Mesodermal cell (in vitro differentiated cells): ENCODE data around the gene UNC50.

Experiments used
- H3K27ac ChIP-seq: 2 replicates; pipeline ENCODE4 v1.7.0; 2013; ENCODE audit warnings: mild to moderate bottlenecking, low read depth, low read length, moderate library complexity; ENCODE audit not compliant: severe bottlenecking
- H3K36me3 ChIP-seq: 2 replicates; pipeline ENCODE4 v1.7.1; 2013; ENCODE audit warnings: mild to moderate bottlenecking, low read length, moderate library complexity; ENCODE audit not compliant: control insufficient read depth, insufficient read depth
- H3K4me1 ChIP-seq: one replicate; pipeline ENCODE4 v1.7.1; 2013; ENCODE audit warnings: mild to moderate bottlenecking, low read length; ENCODE audit not compliant: insufficient read depth, control insufficient read depth, poor library complexity, severe bottlenecking
- H3K4me3 ChIP-seq: 2 replicates; pipeline ENCODE4 v1.7.0; 2013; ENCODE audit warnings: low read length, control low read depth, mild to moderate bottlenecking; ENCODE audit not compliant: insufficient read depth, poor library complexity, severe bottlenecking; ENCODE audit errors: extremely low read depth
- H3K9me3 ChIP-seq: 2 replicates; pipeline ENCODE4 v1.7.1; 2013; ENCODE audit warnings: mild to moderate bottlenecking, low read length, moderate library complexity; ENCODE audit not compliant: control insufficient read depth
- WGBS, 2 experiments: methylation state at CpG; one replicate each; pipeline ENCODE4 v1.1.5; 2013; ENCODE audit warnings: missing lambda C conversion rate in 2 of 2; ENCODE audit not compliant: insufficient coverage in 2 of 2; 5-methylcytosine and 5-hydroxymethylcytosine counted together

UNC50 gene

GRCh38 chr2:98576666-98577312 is 31.6 kb upstream of the UNC50 start:
- H3K27ac ChIP-seq, result no peak overlapping the region
- no peaks in the 10 kb centered on the region for H3K4me1 ChIP-seq
- WGBS, 2 experiments, result 92 to 96% methylated on average over 19 to 21 of the region's 22 CpGs
- peaks cover 34% of the 10 kb centered on the region for H3K36me3 ChIP-seq
- H3K4me3 ChIP-seq, result no peak overlapping the region
- H3K9me3 ChIP-seq, result no peaks in the 10 kb centered on the region

- H3K4me3 ChIP-seq, result no peak overlapping the region
- WGBS, 2 experiments, result 82 to 89% methylated on average over 10 of the region's 10 CpGs
- H3K9me3 ChIP-seq, result no peaks in the 10 kb centered on the region
- H3K4me1 ChIP-seq, result no peaks in the 10 kb centered on the region
- H3K27ac ChIP-seq, result no peak overlapping the region
- H3K36me3 ChIP-seq, result peaks cover 30% of the 10 kb centered on the region
These were observed 31.1 kb upstream of the UNC50 start for GRCh38 chr2:98577313-98577712.

DNA sequence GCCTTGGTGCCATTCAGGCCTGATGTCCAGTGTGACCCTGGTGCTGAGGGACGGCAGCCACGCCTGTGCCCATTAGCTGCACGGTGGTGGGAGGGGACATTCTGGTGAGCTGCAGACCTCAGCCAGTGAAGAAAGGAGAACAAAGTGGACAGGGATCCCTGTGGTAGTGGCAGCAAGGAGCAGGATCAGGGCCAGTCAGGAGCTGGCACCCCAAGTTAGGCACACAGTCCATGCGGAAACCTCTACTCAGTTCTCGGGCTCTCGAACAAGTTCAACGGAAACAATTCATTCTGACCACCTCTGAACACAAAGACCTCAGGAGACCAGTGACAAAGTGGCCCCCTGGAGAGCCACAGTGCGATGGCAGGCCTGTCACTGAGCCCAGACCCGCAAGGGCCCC is 30.2 kb upstream of the UNC50 start:
- Histone ChIP-seq H3K36me3 (peaks cover 30% of the 10 kb centered on the region), H3K27ac (no peak overlapping the region), H3K4me1 (no peaks in the 10 kb centered on the region), H3K4me3 (no peak overlapping the region), H3K9me3 (no peaks in the 10 kb centered on the region)
- WGBS, 2 experiments, result 85 to 93% methylated on average over 5 to 8 of the region's 9 CpGs

- no peaks in the 10 kb centered on the region for H3K9me3 ChIP-seq
- WGBS, 2 experiments, result 93 to 96% methylated on average over 6 to 7 of the region's 7 CpGs
- no peaks in the 10 kb centered on the region for H3K4me1 ChIP-seq
- peaks cover 29% of the 10 kb centered on the region for H3K36me3 ChIP-seq
- H3K4me3 ChIP-seq, result no peak overlapping the region
- H3K27ac ChIP-seq, result no peak overlapping the region
These were observed 28.5 kb upstream of the UNC50 start for GRCh38 chr2:98579926-98580325.

GRCh38 chr2:98580656-98581284 is 27.6 kb upstream of the UNC50 start:
- H3K36me3 ChIP-seq, result peaks cover 31% of the 10 kb centered on the region
- H3K9me3 ChIP-seq, result no peaks in the 10 kb centered on the region
- 92 to 98% methylated on average over 6 to 7 of the region's 10 CpGs for WGBS, 2 experiments
- H3K4me3 ChIP-seq, result no peak overlapping the region
- H3K27ac ChIP-seq, result no peak overlapping the region
- H3K4me1 ChIP-seq, result no peaks in the 10 kb centered on the region

GRCh38 chr2:98582523-98582922 is 25.9 kb upstream of the UNC50 start:
- Histone ChIP-seq H3K36me3 (peaks cover 26% of the 10 kb centered on the region), H3K4me1 (no peaks in the 10 kb centered on the region), H3K4me3 (no peak overlapping the region), H3K9me3 (no peaks in the 10 kb centered on the region), H3K27ac (no peak overlapping the region)
- 91 to 92% methylated on average over 7 to 9 of the region's 9 CpGs for WGBS, 2 experiments

GRCh38 chr2:98583276-98583675 is 25.1 kb upstream of the UNC50 start:
- H3K36me3 ChIP-seq, result peaks cover 26% of the 10 kb centered on the region
- no peak overlapping the region for H3K4me3 ChIP-seq
- no peaks in the 10 kb centered on the region for H3K9me3 ChIP-seq
- H3K27ac ChIP-seq, result no peak overlapping the region
- H3K4me1 ChIP-seq, result no peaks in the 10 kb centered on the region
- WGBS, 2 experiments, result 95 to 97% methylated on average over 4 to 6 of the region's 7 CpGs

GRCh38 chr2:98583816-98584618 is 24.4 kb upstream of the UNC50 start:
- Histone ChIP-seq H3K36me3 (peaks cover 26% of the 10 kb centered on the region), H3K9me3 (no peaks in the 10 kb centered on the region), H3K27ac (no peak overlapping the region), H3K4me1 (no peaks in the 10 kb centered on the region), H3K4me3 (no peak overlapping the region)
- 86 to 91% methylated on average over 5 to 9 of the region's 10 CpGs for WGBS, 2 experiments

GRCh38 chr2:98585386-98585785 is 23.0 kb upstream of the UNC50 start:
- Histone ChIP-seq H3K4me1 (no peaks in the 10 kb centered on the region), H3K4me3 (no peak overlapping the region), H3K9me3 (no peaks in the 10 kb centered on the region), H3K36me3 (peaks cover 33% of the 10 kb centered on the region), H3K27ac (no peak overlapping the region)
- 98 to 99% methylated on average over 7 of the region's 10 CpGs for whole genome bisulfite sequencing, 2 experiments

GRCh38 chr2:98586551-98587140 is 21.7 kb upstream of the UNC50 start:
- Histone ChIP-seq H3K36me3 (peaks cover 36% of the 10 kb centered on the region), H3K27ac (no peak overlapping the region), H3K9me3 (no peaks in the 10 kb centered on the region), H3K4me3 (no peak overlapping the region), H3K4me1 (peaks cover 3% of the 10 kb centered on the region)
- 93 to 98% methylated on average over 2 to 5 of the region's 6 CpGs for WGBS, 2 experiments
